B cell (primary cell): ENCODE data around the gene FOXM1. TPM values are rescaled to one million over a fixed set of nuclear protein-coding genes. Genes with fewer than 3 reads are reported as not detected.

Experiments used
- ATAC-seq: fragments of 200-7000 bp; cut with Tn5 transposase; one replicate; pipeline ENCODE4 v1.10.0; 2021; ENCODE audit warnings: low read depth, mild to moderate bottlenecking, moderate number of reproducible peaks, moderate library complexity
- CTCF ChIA-PET: fragments of 350-600 bp; sonication (Branson Sonifier 250); formaldehyde crosslinking; loops from one replicate; lab custom pipeline; 2021; ENCODE audit warnings: antibody characterized with exemption, inconsistent platforms; lab: Charles Lee
- POLR2A ChIA-PET: fragments of 350-600 bp; sonication (Branson Sonifier 250); formaldehyde crosslinking; loops from one replicate; lab custom pipeline; 2021; ENCODE audit warnings: antibody characterized with exemption; lab: Charles Lee
- DNase-seq: peaks from one replicate; pipeline ENCODE4 v3.0.0; 2013
- H2AFZ ChIP-seq: 2 replicates; pipeline ENCODE4 v1.6.1; 2012; ENCODE audit warnings: mild to moderate bottlenecking, low read depth, low read length; ENCODE audit not compliant: insufficient read depth, poor library complexity, severe bottlenecking
- H3K27ac ChIP-seq, 2 donors: 1 replicate in 1 of 2; 2 replicates in 1 of 2; pipeline ENCODE4 v1.5.1; 2012 to 2013; ENCODE audit warnings: low read length in 2 of 2, mild to moderate bottlenecking in 2 of 2, moderate library complexity in 1 of 2
- H3K27me3 ChIP-seq, 4 experiments: fragments of 200-600 bp in 1 of 4; sonication (generic) in 1 of 4; replicated peaks in 1 of 4; 1 replicate in 2 of 4; 2 replicates in 2 of 4; pipeline versions ENCODE4 v1.6.1 to v1.7.0; 2013 to 2016; ENCODE audit warnings: low read length in 3 of 4, mild to moderate bottlenecking in 2 of 4, mixed read lengths in 1 of 4, moderate library complexity in 1 of 4; ENCODE audit not compliant: insufficient read depth in 4 of 4, control insufficient read depth in 3 of 4; ENCODE audit errors: control extremely low read depth in 1 of 4
- H3K36me3 ChIP-seq, 2 experiments: replicated peaks in 1 of 2; 1 replicate in 1 of 2; 2 replicates in 1 of 2; pipeline versions ENCODE4 v1.6.1 to v1.7.1; 2013; ENCODE audit warnings: low read length in 1 of 2; ENCODE audit not compliant: insufficient read depth in 2 of 2, control insufficient read depth in 1 of 2; ENCODE audit errors: control extremely low read depth in 1 of 2, extremely low read depth in 1 of 2
- H3K4me1 ChIP-seq, 2 donors: fragments of 200-600 bp in 1 of 2; sonication (generic) in 1 of 2; 1 replicate in 1 of 2; 2 replicates in 1 of 2; pipeline versions ENCODE4 v1.5.1 to v1.6.1; 2013 to 2017; ENCODE audit warnings: low read length in 2 of 2; ENCODE audit not compliant: control insufficient read depth in 2 of 2, insufficient read depth in 2 of 2
- H3K4me2 ChIP-seq: replicated peaks from 2 replicates; pipeline ENCODE3; 2012; ENCODE audit warnings: mild to moderate bottlenecking, low read depth, low read length; ENCODE audit not compliant: poor library complexity, severe bottlenecking
- H3K4me3 ChIP-seq, 5 experiments: fragments of 200-600 bp in 1 of 5; sonication (generic) in 1 of 5; 1 replicate in 3 of 5; 2 replicates in 2 of 5; pipeline versions ENCODE4 v1.5.1 to v1.7.0; 2011 to 2016; ENCODE audit warnings: low read length in 4 of 5, mild to moderate bottlenecking in 4 of 5, low read depth in 2 of 5, control low read depth in 1 of 5, moderate library complexity in 1 of 5; ENCODE audit not compliant: insufficient read depth in 1 of 5; ENCODE audit errors: control extremely low read depth in 1 of 5, extremely low read depth in 1 of 5
- H3K79me2 ChIP-seq: fragments of 200-600 bp; sonication (generic); one replicate; pipeline ENCODE4 v1.6.0; 2016; ENCODE audit warnings: low read length; ENCODE audit not compliant: control insufficient read depth, insufficient read depth
- H3K9ac ChIP-seq: fragments of 200-600 bp; sonication (generic); 2 replicates; pipeline ENCODE4 v1.6.1; 2017; ENCODE audit warnings: mild to moderate bottlenecking, low read length, moderate library complexity
- H3K9me3 ChIP-seq, 3 donors: one replicate each; pipeline versions ENCODE4 v1.6.1 to v1.7.1; 2013; ENCODE audit warnings: low read length in 2 of 3; ENCODE audit not compliant: control insufficient read depth in 2 of 3, insufficient read depth in 1 of 3; ENCODE audit errors: control extremely low read depth in 1 of 3
- H4K20me1 ChIP-seq: 2 replicates; pipeline ENCODE4 v1.6.0; 2012; ENCODE audit warnings: mild to moderate bottlenecking, low read length; ENCODE audit not compliant: insufficient read depth, control insufficient read depth, poor library complexity, severe bottlenecking
- H3K27ac Mint-ChIP-seq: one replicate; pipeline ENCODE4 v1.8.0; 2021; ENCODE audit warnings: mixed read lengths
- H3K27me3 Mint-ChIP-seq: one replicate; pipeline ENCODE4 v1.8.0; 2021; ENCODE audit warnings: mixed read lengths
- H3K4me1 Mint-ChIP-seq: one replicate; pipeline ENCODE4 v1.8.0; 2021; ENCODE audit warnings: mixed read lengths
- H3K4me3 Mint-ChIP-seq: one replicate; pipeline ENCODE4 v1.8.0; 2021; ENCODE audit warnings: mixed read lengths
- H3K9me3 Mint-ChIP-seq: one replicate; pipeline ENCODE4 v1.8.0; 2022; ENCODE audit warnings: mixed read lengths; ENCODE audit not compliant: insufficient read depth
- EZH2 ChIP-seq: IDR thresholded peaks from 2 replicates; pipeline ENCODE4 v1.6.1; 2012; ENCODE audit warnings: borderline replicate concordance, low read depth, mild to moderate bottlenecking, moderate library complexity, low read length; ENCODE audit not compliant: insufficient read depth, poor library complexity, severe bottlenecking
- WGBS: methylation state at CpG from one replicate; pipeline ENCODE4 v1.1.5; 2013; ENCODE audit warnings: missing lambda C conversion rate; ENCODE audit not compliant: insufficient coverage; 5-methylcytosine and 5-hydroxymethylcytosine counted together
- intact Hi-C: fragments of 100-400 bp; cut with micrococcal nuclease; formaldehyde crosslinking; loops from one replicate; pipeline ENCODE4 v1.10.0; 2022
- polyA plus RNA-seq: library from polyadenylated mRNA; depleted of rRNA; stranded (reverse); fragments of >200 nt; gene quantifications from 2 replicates; pipeline ENCODE4 v1.2.3, GENCODE V29; 2012
- total RNA-seq, 2 donors: library from RNA; stranded (reverse); fragments of 120-200 nt in 1 of 2; gene quantifications; 1 replicate in 1 of 2; 2 replicates in 1 of 2; pipeline versions ENCODE4 v1.2.3 to v1.2.4, GENCODE V29; 2013 to 2022
- TF ChIP-seq, protein P1 (sequence below): fragments of 200-600 bp; IDR thresholded peaks from one replicate; pipeline ENCODE4 v1.8.0; 2022; ENCODE audit warnings: antibody characterized with exemption, mild to moderate bottlenecking

FOXM1 gene
- total and polyA plus RNA-seq, 2 donors (not counting 1 experiment from before 2014, with no cell fraction given), result 0.67 to 0.84 TPM

DNA sequence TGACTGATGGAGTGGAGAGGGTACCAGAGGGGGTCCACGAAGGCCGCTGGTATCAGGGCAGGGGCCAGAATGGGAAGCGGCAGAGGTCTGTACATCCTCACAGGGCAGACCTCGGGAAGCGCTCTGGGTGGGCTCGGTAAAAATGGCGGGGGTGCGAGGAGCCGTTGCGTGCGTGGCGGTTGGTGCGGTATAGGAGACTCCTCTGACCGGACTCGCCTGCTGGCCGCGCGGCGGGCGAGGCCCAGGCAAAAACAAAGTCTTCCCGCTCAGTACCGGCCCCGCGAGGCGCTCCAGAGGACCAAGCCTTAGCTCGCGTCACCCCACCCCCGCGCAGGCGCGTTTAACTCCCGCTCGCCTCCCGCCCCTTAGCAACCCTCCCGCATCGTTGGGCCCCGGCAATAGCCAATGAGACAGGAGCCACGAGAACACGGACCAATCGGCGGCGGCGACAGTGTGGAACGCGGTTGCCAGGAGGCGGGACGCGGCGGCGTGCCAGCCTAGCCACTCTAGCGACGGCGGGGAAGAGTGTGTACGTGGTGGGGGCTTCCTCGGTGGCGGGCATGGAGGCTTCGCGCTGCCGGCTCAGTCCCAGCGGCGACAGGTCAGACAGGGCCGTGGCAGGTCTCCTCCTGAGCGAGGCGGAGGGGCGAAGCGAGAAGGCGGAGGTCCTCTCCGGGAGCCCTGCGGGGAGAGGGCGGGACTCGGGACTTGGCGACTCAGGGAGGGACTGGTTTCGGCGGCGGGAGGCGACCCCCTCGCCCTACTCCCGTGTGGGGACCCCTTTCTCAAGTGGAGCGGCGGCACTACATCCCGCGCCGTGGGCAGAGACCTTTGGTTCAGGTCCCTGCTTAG, 13.6 kb upstream of the FOXM1 start, which contains the start of gene TULP3:
Gene TULP3 (plus strand): TSS at position 504 of the 852 bp plus-strand sequence. CDS start 57 bp downstream, at position 561.
- intact Hi-C loops, result loop anchor here (1.0 to 5.0 kb wide), 6 partner anchors 13 to 1432 kb away; partner anchors contain the start of genes CRACR2A, FKBP4, FOXM1 and RHNO1
- no peaks in the 10 kb centered on the region for H3K27me3 ChIP-seq
- Mint-ChIP-seq H3K4me3 (peak within 1 kb of the TSS; percentile 94), H3K27ac (peak within 1 kb of the TSS; percentile 93), H3K27me3 (no peaks in the 10 kb centered on the region), H3K4me1 (peaks cover 26% of the 10 kb centered on the region), H3K9me3 (no peaks in the 10 kb centered on the region)
- TF ChIP-seq EZH2, result no peak
- TF ChIP-seq, protein P1, sequence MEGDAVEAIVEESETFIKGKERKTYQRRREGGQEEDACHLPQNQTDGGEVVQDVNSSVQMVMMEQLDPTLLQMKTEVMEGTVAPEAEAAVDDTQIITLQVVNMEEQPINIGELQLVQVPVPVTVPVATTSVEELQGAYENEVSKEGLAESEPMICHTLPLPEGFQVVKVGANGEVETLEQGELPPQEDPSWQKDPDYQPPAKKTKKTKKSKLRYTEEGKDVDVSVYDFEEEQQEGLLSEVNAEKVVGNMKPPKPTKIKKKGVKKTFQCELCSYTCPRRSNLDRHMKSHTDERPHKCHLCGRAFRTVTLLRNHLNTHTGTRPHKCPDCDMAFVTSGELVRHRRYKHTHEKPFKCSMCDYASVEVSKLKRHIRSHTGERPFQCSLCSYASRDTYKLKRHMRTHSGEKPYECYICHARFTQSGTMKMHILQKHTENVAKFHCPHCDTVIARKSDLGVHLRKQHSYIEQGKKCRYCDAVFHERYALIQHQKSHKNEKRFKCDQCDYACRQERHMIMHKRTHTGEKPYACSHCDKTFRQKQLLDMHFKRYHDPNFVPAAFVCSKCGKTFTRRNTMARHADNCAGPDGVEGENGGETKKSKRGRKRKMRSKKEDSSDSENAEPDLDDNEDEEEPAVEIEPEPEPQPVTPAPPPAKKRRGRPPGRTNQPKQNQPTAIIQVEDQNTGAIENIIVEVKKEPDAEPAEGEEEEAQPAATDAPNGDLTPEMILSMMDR, result no peak
- DNase-seq, result peak; percentile 98
- peak within 1 kb of the TSS; percentile 94 for H2AFZ ChIP-seq
- peaks cover 0 to under 1% (median 0%) of the 10 kb centered on the region in 3 donors for H3K9me3 ChIP-seq
- H3K4me3 ChIP-seq, result peak within 1 kb of the TSS; percentile 65 to 99 (median 85)
- H3K9ac ChIP-seq, result peak within 1 kb of the TSS; percentile 90
- CTCF ChIA-PET, result interaction anchor here (0.8 to 1.7 kb wide), 2 partner anchors 78 to 107 kb away, joined by 3 to 6 read pairs; partner anchors contain the start of gene ITFG2
- H3K4me2 ChIP-seq, result peak within 1 kb of the TSS; percentile 95
- POLR2A ChIA-PET, result interaction anchor here (0.5 to 2.2 kb wide), 5 partner anchors 10 to 96 kb away, joined by 3 to 7 read pairs (median 3); partner anchors contain the start of genes FKBP4, FOXM1 and RHNO1
- peak within 1 kb of the TSS; percentile 60 to 89 for H3K27ac ChIP-seq
- H3K79me2 ChIP-seq, result peaks cover 20% of the 10 kb centered on the region
- H3K4me1 ChIP-seq, result peaks cover 5 to 12% of the 10 kb centered on the region in 2 donors
- peak; percentile 98 for ATAC-seq
- no peaks in the 10 kb centered on the region for H3K36me3 ChIP-seq
- under 1% methylated on average over 83 of the region's 83 CpGs for WGBS
- H4K20me1 ChIP-seq, result no peaks in the 10 kb centered on the region
